Hematopoietic multipotent progenitor cell treated with erythropoietin and hydrocortisone succinate and interleukin-3 and kit ligand, for 6 days (in vitro differentiated cells): ENCODE data around the gene MS4A6A.
"Not testable (repeated sequence)": the region's sequence is repeated elsewhere in the genome, so short reads cannot be mapped to it uniquely, and the experiment has no call there.

Source experiments
- DNase-seq: peaks from one replicate; pipeline ENCODE4 v3.0.0-alpha.2; 2015

Gene MS4A6A, protein sequence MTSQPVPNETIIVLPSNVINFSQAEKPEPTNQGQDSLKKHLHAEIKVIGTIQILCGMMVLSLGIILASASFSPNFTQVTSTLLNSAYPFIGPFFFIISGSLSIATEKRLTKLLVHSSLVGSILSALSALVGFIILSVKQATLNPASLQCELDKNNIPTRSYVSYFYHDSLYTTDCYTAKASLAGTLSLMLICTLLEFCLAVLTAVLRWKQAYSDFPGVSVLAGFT

DNA sequence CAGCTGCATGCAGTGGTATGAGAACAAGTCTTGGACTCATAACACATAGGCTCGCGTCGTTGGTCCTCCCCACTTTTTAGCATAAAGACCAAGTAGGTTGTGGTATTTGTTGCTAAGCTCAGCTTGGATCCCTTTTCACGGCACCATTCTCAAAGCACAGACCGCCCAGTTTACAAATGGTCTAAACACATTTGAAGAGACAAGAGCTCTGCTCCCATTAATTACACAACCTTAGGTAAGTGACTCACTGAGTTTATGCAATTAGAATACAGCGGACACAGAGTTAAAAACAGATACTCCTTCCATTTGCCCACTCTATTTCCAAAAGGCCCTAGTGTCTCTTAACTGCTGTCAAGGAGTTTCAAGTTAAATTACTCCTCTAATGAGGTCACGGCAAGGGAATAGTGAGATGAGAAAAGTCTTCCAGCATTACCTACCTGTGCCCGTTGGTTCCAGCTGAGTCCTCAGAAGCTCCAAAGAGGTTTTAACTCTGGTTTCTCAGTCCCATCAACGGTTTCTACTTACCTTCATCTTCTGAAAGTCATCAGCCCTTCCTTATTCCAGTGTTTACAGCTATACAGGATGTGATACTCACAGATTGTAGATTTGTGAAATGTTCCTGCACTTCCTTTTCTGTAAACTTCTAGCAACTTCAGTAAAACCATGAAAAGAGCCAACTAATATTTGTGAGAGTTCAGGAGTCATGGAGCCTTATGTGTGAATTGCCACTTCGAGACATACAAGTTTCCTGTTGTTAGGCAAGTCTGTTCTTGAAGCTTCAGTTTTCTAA, at the start of gene MS4A6A:
MS4A6A (minus strand) TSS at position 543 of the 790 bp plus-strand sequence. CDS start 1,356 bp downstream, outside the sequence.
- DNase-seq: peak; percentile 31

- no peak for DNase-seq
Measured at GRCh38 chr11:60230681-60231080, 47.8 kb upstream of the MS4A6A start.

- DNase-seq: no peak
Measured at GRCh38 chr11:60222141-60222540, 39.3 kb upstream of the MS4A6A start.

- DNase-seq: no peak
Measured at GRCh38 chr11:60221692-60222091, 38.8 kb upstream of the MS4A6A start.

DNA sequence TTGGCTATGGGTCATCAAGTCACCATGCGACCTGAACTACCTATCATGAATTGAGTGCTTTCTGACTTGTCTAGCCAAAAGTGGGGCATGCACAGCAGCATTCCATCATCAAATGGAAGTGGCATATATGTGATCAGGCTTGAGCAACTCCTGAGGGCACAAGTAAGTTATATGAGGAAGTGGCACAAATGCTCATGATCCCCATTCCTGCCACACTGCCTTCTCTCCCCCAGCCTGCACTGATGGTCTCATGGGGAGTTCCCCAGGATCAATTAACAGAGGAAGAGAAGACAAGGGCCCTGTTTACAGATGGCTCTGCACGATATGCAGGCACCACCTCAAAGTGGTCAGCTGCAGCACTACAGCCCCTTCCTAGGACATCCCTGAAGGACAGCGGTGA, 38.3 kb upstream of the MS4A6A start:
- no peak for DNase-seq

GRCh38 chr11:60214386-60214785, 31.5 kb upstream of the MS4A6A start:
- no peak for DNase-seq

- DNase-seq: no peak
Measured at GRCh38 chr11:60211206-60211605, 28.3 kb upstream of the MS4A6A start.

- no peak for DNase-seq
Measured at GRCh38 chr11:60209977-60210376, 27.1 kb upstream of the MS4A6A start.

DNA sequence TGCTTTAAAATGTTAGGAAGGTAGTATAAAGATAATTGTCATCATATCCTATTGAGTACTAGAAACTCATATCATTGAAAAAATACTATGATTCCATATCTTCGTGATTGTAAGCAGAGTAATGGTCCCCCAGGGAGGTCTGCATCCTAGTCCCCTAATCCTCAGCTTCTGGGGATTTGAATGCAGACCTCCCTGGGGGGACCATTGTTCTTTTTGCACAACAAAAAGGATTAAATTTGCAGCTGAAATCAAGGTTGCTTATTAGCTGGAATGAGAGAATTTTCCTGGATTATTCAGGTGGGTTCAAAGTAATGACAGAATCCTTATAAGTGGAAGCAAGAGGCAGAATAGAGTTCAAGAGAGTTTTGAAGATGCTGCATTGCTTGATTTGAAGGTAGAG, 26.1 kb upstream of the MS4A6A start:
- DNase-seq: no peak

GRCh38 chr11:60208146-60208895, 25.4 kb upstream of the MS4A6A start:
- DNase-seq: no peak

DNA sequence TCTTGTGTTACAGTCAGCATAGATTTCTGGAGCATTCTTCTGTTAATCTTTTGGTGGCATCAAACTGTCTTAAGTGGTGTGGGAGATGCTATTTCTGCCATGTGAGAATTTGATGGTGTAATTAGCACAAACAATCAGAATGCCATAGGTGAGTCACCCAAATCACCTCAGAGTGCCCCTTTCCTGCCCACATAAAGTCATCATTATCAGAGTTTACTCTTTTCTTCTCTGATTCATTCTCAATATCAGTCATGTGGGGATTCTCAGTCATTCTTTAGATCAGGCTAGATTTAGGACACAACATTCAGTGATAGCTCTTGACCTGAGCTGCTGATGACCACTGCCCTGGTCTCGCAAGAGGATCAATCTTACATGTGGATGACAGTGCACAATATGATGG, 23.7 kb upstream of the MS4A6A start:
- no peak for DNase-seq

GRCh38 chr11:60204922-60205321, 22.0 kb upstream of the MS4A6A start:
- no peak for DNase-seq

DNA sequence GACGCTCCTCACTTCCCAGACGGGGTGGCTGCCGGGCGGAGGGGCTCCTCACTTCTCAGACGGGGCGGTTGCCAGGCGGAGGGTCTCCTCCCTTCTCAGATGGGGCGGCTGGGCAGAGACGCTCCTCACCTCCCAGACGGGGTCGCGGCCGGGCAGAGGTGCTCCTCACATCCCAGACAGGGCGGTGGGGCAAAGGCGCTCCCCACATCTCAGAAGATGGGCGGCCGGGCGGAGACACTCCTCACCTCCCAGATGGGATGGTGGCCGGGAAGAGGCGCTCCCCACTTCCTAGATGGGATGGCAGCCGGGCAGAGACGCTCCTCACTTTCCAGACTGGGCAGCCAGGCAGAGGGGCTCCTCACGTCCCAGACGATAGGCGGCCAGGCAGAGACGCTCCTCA, 18.5 kb upstream of the MS4A6A start:
- DNase-seq: not testable (repeated sequence)

- no peak for DNase-seq
Measured at GRCh38 chr11:60197442-60197841, 14.6 kb upstream of the MS4A6A start.

DNA sequence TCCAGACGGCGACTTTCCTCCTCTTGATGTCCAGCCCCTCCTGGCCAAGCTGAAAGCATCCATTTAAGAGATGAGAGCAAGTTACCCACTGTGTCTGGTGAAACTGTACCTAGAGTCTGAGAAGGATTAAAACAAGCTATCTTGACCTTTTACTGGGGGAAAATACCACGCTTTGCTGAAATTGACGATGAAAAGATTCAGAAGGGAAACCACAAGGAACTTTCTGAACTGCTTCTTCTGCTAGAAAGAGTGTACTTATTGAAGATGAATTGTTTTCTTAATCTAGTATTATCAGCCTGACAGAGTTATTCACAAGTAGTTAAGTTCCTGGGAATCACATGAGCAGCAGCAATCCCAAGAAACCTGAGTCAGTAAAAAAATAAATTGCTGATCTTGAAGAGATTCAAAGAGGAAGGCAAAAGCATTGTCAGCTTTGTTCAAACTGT, 13.1 kb upstream of the MS4A6A start:
- DNase-seq: no peak

DNA sequence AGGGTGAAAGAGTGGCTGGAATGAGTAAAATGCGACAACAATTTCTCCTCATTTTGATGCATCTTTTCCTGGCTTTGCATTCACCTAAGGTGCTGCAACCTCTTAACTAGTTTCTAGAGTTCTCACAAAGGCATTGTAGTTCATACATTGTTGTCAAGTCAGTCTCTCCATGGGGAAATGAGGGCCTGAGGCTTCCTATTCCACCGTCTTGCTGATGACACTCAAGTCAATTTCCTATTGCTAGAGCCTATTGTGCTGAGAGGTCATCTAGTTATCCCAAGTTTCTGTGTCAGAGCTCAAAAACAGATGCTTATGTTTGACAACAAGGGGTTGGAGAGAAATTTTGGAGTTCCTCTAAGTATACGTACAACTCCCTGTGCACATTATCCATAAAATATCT, 11.6 kb upstream of the MS4A6A start:
- no peak for DNase-seq

DNA sequence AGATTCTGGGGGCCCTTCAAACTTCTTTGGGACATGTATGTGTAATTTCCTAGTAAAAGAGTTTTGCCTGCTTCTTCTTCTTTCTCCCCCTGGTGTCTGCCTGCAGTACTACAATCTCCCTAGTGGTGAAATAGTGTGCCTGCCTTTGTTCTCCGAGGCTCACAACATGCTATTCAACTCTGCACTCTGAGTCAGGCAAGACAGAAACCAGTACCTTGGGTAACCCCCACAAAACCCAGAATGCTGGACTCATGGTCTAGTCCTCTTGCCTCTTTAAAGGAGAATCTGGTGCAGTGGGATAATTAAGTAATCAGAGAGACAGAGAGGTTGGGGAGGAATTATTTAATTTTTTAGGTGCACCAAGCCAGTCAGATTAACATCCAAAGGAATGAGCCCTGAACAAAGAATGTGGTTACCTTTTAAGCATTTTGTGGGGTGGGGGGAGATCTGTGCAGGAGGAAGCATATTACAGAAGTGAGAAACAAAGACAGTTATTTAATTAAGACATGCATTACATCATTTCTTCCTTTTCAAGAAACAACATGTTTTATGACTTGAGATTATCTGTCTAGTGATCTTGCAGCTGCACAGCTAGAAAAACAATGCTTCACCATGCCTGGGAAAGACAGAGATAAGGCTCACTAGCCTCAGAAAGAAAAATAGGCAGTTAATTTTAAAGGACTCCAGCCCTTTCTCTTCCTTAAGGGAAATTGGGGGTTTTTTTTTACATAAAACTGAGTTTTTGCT, 11.0 kb upstream of the MS4A6A start:
- DNase-seq: peak; percentile 88

DNA sequence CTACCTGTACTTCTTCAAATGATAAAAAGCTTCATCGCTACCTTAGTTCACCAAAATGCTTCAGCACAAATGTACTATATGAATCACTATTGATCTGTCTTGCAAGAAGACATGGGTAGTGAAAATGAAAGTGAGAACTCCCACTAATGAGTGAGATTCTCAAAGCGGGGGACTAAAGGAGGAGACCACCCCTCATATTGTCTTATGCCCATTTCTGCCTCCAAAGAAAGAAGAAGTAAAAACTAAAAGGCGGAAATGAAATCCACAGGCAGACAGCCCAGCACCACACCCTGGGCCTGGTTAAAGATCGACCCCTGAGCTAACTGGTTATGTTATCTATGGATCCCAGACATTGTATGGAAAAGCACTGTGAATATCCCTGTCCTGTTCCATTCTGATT, 9.7 kb upstream of the MS4A6A start:
- DNase-seq: not testable (repeated sequence)

DNA sequence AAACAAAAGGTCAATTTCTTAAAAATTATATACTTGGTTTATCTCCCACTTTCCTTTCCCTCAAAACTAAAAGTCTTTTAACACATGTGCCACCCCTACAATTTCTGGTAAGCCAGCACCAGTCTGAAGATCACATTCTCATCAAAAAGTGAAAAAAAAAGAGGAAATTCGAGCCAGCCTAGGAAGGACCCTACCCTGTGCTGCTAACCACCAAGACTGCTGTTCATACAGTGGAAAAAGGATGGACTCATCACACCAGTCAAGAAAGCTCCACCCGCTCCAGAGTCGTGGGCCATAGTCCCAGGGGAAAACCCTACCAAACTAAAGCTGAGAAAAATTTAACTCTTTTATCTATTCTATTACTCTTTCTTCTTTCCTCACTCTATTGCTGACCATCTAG, 5.6 kb upstream of the MS4A6A start:
- peak; percentile 18 for DNase-seq

GRCh38 chr11:60186128-60186527, 3.2 kb upstream of the MS4A6A start:
- not testable (repeated sequence) for DNase-seq

DNA sequence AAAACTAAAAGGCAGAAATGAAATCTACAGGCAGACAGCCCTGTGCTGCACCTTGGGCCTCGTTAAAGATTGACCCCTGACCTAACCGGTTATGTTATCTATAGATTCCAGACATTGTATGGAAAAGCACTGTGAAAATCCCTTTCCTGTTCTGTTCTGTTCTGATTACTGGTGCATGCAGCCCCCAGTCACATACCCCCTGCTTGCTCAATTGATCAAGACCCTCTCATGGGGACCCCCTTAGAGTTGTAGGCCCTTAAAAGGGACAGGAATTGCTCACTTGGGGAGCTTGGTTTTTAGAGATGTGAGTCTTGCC, 2.6 kb upstream of the MS4A6A start:
- DNase-seq: not testable (repeated sequence)

DNA sequence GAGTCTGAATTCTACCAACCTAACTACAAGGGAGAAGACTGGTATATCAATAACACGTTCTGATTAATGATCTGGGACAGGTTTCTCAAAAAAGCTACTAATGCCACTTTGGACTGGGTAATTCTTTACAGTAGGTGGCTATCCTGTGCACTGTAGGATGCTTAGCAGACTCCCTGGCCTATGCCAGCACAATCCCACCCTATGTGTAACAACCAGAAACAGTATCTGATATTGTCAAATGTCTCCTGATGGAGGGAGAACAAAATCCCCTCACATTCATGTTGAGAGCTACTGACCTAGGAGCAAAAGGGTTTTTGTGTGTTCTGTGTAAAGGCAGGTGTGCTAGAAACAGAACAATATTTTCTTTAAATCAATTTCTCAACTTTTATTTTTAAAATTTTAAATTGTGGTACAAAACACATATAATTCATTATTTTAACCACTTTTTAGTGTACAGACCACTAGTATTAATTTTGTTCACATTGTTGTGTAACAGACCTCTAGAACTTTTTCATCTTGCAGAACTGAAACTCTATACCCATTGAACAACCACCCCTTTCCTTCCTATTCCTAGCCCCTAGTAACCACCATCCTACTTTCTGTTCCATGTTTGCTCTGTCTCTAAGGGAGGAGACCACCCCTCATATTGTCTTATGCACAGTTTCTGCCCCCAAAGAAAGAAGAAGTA, 2.1 kb upstream of the MS4A6A start:
- DNase-seq: no peak
